NCI-H2029 treated with DMSO at 0.1 percent for 48 hours (cell line): ENCODE measurements around the gene XIRP1.

Experiments used
- DNase-seq: peaks from one replicate; lab custom pipeline; 2025; lab: John Stamatoyannopoulos, UW

The XIRP1 gene

GRCh38 chr3:39144095-39144747 lies 48.2 kb downstream of the XIRP1 start:
- DNase-seq: peak; percentile 73

- no peak for DNase-seq
These were observed 49.1 kb downstream of the XIRP1 start for GRCh38 chr3:39143051-39143885.

GRCh38 chr3:39142067-39142466 lies 50.3 kb downstream of the XIRP1 start:
- DNase-seq: peak; percentile 71

GRCh38 chr3:39141171-39141995 lies 51.0 kb downstream of the XIRP1 start:
- DNase-seq: peak; percentile 71

GRCh38 chr3:39140341-39140971 lies 51.9 kb downstream of the XIRP1 start:
- no peak for DNase-seq

GRCh38 chr3:39139442-39139841 lies 53.0 kb downstream of the XIRP1 start:
- peak; percentile 57 for DNase-seq

GRCh38 chr3:39138804-39139415 lies 53.5 kb downstream of the XIRP1 start:
- peak; percentile 57 for DNase-seq

GRCh38 chr3:39137991-39138803 lies 54.2 kb downstream of the XIRP1 start:
- no peak for DNase-seq

GRCh38 chr3:39137435-39137936 lies 54.9 kb downstream of the XIRP1 start:
- DNase-seq: no peak

- no peak for DNase-seq
These were observed 55.6 kb downstream of the XIRP1 start for GRCh38 chr3:39136533-39137434.

- DNase-seq: no peak
These were observed 57.1 kb downstream of the XIRP1 start for GRCh38 chr3:39135170-39135805.

- DNase-seq: no peak
These were observed 58.1 kb downstream of the XIRP1 start for GRCh38 chr3:39134305-39134704.

- no peak for DNase-seq
These were observed 58.6 kb downstream of the XIRP1 start for GRCh38 chr3:39133822-39134221.
